ENCODE results near the gene CPN2. TPM values are rescaled to one million over a fixed set of nuclear protein-coding genes. Genes with fewer than 3 reads are reported as not detected.

The CPN2 gene
- total and polyA plus RNA-seq, 3 experiments from 2014 or later, result not detected

DNA sequence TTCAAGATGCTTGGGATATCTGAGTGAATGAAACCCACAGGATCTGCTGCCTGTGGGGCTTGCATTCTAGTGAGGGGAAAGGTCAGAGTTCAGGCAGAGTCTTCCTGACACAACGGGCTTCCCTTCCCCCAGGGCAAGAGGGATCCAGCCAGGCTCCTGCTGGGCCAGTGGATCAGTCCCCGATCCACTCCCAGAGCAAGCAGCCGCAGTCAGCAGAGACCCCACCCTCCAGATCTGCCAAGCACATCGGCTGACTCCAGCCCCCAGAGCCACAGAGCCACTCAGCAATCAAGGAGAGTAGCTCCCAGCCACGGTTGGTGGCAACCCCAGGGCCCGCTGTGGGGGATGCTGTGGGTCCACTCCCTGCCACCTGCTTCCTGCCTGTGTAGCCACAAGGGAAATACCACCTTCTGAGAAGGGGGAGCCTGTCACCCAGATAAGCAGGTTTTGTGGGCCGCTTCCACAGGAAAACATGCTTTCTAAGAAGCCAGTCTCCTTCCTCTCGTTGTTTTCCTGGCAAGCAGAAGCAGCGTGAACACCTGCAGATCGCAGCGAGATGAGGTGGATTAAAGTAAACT is 44.9 kb downstream of the CPN2 start:
- peak overlapping the region; percentile 14 to 83 (median 68) for H3K4me3 Mint-ChIP-seq
- no peaks in the 10 kb centered on the region for H3K9me3 ChIP-seq (ENCODE audit: low read length)
- H3K4me3 ChIP-seq (ENCODE audit: low read length), result no peak overlapping the region
- peaks cover 38% of the 10 kb centered on the region for H3K4me1 ChIP-seq (ENCODE audit: insufficient read depth, low read length)
- H3K36me3 Mint-ChIP-seq, result no peaks in the 10 kb centered on the region
- peak in 4 of 5 donors; percentile 24 to 69 (median 54) for DNase-seq
- no peaks in the 10 kb centered on the region for H3K27me3 ChIP-seq (ENCODE audit: insufficient read depth, low read length, poor library complexity, severe bottlenecking)
- CTCF ChIA-PET, result interaction anchor here (1.9 to 2.6 kb wide), 2 partner anchors 10 kb away, joined by 9 to 13 read pairs; no protein-coding TSS in a partner anchor
- H3K4me1 Mint-ChIP-seq, result peaks cover 28 to 37% (median 30%) of the 10 kb centered on the region in 3 donors
- POLR2A ChIA-PET, result no interaction called here
- peak overlapping the region in 1 of 8 donors; percentile 73 for H3K27ac Mint-ChIP-seq
- peaks cover 0 to 5% (median 0%) of the 10 kb centered on the region in 5 donors for H3K9me3 Mint-ChIP-seq
- no peaks in the 10 kb centered on the region for H3K36me3 ChIP-seq (ENCODE audit: insufficient read depth, low read length)
- H3K27me3 Mint-ChIP-seq, result peaks cover 14 to 26% of the 10 kb centered on the region in 2 donors
- no peak overlapping the region for H3K27ac ChIP-seq (ENCODE audit: low read depth, low read length)

DNA sequence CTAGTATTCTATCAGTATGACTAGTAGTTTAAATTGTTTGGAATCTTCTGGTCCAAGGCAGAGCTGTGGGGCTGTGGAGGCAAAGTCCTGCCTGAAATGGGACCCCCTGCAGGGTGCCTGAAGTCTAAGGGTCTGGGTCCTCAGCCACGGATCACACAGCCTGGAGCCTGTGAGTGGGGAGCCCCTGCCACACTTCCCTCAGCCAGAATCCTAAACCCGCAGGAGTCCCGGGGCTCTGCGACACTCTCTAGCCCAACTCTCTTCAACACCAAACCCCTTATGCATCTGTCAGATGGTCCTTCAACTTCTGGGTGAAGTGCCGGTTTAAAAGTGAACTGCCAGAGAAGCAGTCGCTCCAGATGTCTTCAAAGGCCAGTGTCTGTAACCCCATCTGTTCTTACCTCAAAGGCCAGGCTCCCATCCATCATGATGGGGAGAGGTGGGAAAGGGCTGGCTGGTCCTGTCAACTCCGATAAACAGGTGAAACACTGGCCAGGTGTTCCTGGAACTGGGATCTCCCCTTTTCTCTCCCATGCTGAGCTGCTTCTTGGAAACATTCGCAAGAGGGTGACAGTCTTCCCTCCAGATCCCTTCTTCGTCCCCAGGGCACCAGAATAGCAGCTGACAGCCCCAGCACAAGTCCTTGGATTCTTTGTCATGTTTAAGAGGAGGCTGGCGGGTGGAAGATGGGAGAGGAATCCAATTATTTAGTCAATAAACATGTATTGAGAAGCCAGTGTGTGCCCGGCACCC is 45.6 kb downstream of the CPN2 start:
- H3K27ac Mint-ChIP-seq, result peak overlapping the region in 1 of 8 donors; percentile 73
- POLR2A ChIA-PET, result no interaction called here

DNA sequence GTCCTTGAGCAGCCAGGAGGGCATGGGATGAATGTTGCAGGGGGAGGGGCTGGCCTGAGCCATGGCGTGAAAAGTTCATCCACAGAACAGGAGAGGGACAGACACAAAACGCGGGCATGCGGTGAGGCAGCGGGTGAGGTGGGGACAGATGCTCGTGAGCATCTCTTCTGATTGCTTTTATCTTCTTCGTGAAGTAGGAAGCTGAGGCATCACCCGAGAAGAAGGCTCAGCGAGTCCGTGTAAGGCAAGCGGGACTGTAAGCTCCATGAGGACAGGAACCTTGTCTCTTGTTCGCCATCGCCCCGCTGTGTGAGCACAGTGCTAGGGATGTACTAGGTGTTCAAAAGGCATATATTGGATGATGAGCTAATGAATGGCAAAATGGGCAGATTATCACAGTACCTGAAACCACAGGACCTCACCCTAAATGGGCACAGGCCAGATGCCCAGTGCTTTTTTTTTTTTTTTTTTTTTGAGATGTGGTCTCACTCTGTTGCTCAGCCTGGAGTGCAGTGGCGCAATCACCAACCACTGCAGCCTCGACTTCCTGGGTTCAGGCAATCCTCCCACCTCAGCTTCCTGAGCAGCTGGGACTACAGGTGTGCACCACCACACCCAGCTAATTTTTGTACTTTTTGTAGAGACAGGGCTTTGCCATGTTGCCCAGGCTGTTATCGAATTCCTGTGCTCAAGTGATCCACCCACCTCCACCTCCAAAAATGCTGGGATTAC is 46.8 kb downstream of the CPN2 start:
- Mint-ChIP-seq H3K27me3 (peaks cover 14 to 15% of the 10 kb centered on the region in 2 donors), H3K36me3 (no peaks in the 10 kb centered on the region), H3K27ac (no peak overlapping the region), H3K4me3 (no peak overlapping the region), H3K4me1 (peaks cover 32 to 42% (median 33%) of the 10 kb centered on the region in 3 donors), H3K9me3 (peaks cover 0 to 5% (median 0%) of the 10 kb centered on the region in 5 donors)
- DNase-seq, result no peak
- Histone ChIP-seq H3K9me3 (ENCODE audit: low read length) (no peaks in the 10 kb centered on the region), H3K36me3 (ENCODE audit: insufficient read depth, low read length) (no peaks in the 10 kb centered on the region), H3K4me1 (ENCODE audit: insufficient read depth, low read length) (peaks cover 42% of the 10 kb centered on the region), H3K27ac (ENCODE audit: low read depth, low read length) (no peak overlapping the region), H3K4me3 (ENCODE audit: low read length) (no peak overlapping the region), H3K27me3 (ENCODE audit: insufficient read depth, low read length, poor library complexity, severe bottlenecking) (no peaks in the 10 kb centered on the region)
- CTCF ChIA-PET, result interaction anchor here (1.1 to 2.6 kb wide), 3 partner anchors 9 to 24 kb away, joined by 3 to 13 read pairs (median 3); no protein-coding TSS in a partner anchor
- POLR2A ChIA-PET, result interaction anchor here (0.7 kb wide), 1 partner anchor 25 kb away, joined by 3 read pairs; no protein-coding TSS in a partner anchor

More for the DNA sequence above, 45.6 kb downstream of the CPN2 start:
- H3K36me3 ChIP-seq (ENCODE audit: insufficient read depth, low read length), result no peaks in the 10 kb centered on the region
- CTCF ChIA-PET, result interaction anchor here (1.3 to 2.6 kb wide), 2 partner anchors 8 to 10 kb away, joined by 3 to 13 read pairs; no protein-coding TSS in a partner anchor
- H3K9me3 ChIP-seq (ENCODE audit: low read length), result no peaks in the 10 kb centered on the region
- no peaks in the 10 kb centered on the region for H3K27me3 ChIP-seq (ENCODE audit: insufficient read depth, low read length, poor library complexity, severe bottlenecking)
- no peak overlapping the region for H3K4me3 ChIP-seq (ENCODE audit: low read length)
- H3K4me1 ChIP-seq (ENCODE audit: insufficient read depth, low read length), result peaks cover 38% of the 10 kb centered on the region
- H3K27ac ChIP-seq (ENCODE audit: low read depth, low read length), result no peak overlapping the region
- no peak for DNase-seq
- Mint-ChIP-seq H3K4me3 (peak overlapping the region in 4 of 7 donors; percentile 2 to 75 (median 5)), H3K27me3 (peaks cover 14 to 22% of the 10 kb centered on the region in 2 donors), H3K9me3 (peaks cover 0 to 5% (median 0%) of the 10 kb centered on the region in 5 donors), H3K4me1 (peaks cover 28 to 37% (median 30%) of the 10 kb centered on the region in 3 donors), H3K36me3 (no peaks in the 10 kb centered on the region)

DNA sequence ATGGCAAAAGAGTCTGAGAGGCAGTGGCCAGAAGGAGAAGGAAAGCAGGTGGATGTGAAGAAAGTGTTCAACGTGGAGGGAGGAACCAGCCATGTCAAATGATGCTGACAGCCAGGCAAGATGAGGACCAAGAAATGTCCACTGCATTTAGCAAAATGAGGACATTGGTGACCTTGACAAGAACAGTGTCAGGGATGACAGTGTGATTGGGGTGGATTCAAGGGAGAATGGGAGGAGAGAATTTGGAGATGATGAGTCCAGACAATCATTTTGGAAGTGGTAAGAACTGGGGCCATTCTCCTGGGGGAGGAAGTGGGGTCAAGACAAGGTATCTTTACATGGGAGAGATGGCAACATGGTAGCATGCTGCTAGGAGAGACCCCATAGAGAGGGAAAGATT is 47.4 kb downstream of the CPN2 start:
- Mint-ChIP-seq H3K27ac (no peak overlapping the region), H3K9me3 (peaks cover 0 to 5% (median 0%) of the 10 kb centered on the region in 5 donors), H3K4me3 (no peak overlapping the region), H3K27me3 (peaks cover 11 to 15% of the 10 kb centered on the region in 2 donors), H3K36me3 (no peaks in the 10 kb centered on the region), H3K4me1 (peaks cover 32 to 37% (median 33%) of the 10 kb centered on the region in 3 donors)
- no peak overlapping the region for H3K27ac ChIP-seq (ENCODE audit: low read depth, low read length)
- H3K9me3 ChIP-seq (ENCODE audit: low read length), result no peaks in the 10 kb centered on the region
- no peak for DNase-seq
- CTCF ChIA-PET, result interaction anchor here (1.1 to 2.6 kb wide), 3 partner anchors 12 to 25 kb away, joined by 3 to 13 read pairs (median 8); no protein-coding TSS in a partner anchor
- no peaks in the 10 kb centered on the region for H3K36me3 ChIP-seq (ENCODE audit: insufficient read depth, low read length)
- no peak overlapping the region for H3K4me3 ChIP-seq (ENCODE audit: low read length)
- peaks cover 42% of the 10 kb centered on the region for H3K4me1 ChIP-seq (ENCODE audit: insufficient read depth, low read length)
- H3K27me3 ChIP-seq (ENCODE audit: insufficient read depth, low read length, poor library complexity, severe bottlenecking), result no peaks in the 10 kb centered on the region
- POLR2A ChIA-PET, result no interaction called here

DNA sequence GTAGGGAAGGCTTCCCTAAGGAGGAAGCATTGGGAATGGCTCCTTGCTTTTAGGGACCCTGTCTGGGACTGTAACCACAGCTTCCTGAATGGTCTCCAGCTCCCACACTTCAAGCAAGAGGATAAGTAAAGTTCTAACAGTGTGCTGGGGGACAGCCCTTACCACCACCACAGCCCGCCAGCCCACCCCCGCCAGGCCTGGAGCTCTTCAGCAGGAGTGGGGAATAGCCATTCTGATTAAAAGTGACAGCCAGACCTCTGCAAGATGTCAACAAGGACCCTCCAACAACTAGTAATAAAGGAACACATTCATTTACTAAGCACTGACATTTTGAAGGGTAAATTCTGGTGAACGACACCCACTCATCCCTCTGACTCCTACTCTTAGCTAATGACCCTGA is 49.4 kb downstream of the CPN2 start:
- peaks cover 27% of the 10 kb centered on the region for H3K4me1 ChIP-seq (ENCODE audit: insufficient read depth, low read length)
- no peak overlapping the region for H3K4me3 Mint-ChIP-seq
- ChIA-PET POLR2A (no interaction called here), CTCF (interaction anchor here (2.3 kb wide), 1 partner anchor 14 kb away, joined by 8 read pairs; no protein-coding TSS in a partner anchor)
- H3K36me3 ChIP-seq (ENCODE audit: insufficient read depth, low read length), result no peaks in the 10 kb centered on the region
- H3K27me3 Mint-ChIP-seq, result peaks cover 8 to 13% of the 10 kb centered on the region in 2 donors
- H3K4me1 Mint-ChIP-seq, result peaks cover 22 to 25% (median 23%) of the 10 kb centered on the region in 3 donors
- H3K27ac ChIP-seq (ENCODE audit: low read depth, low read length), result no peak overlapping the region
- H3K9me3 Mint-ChIP-seq, result peaks cover 0 to 5% (median 0%) of the 10 kb centered on the region in 5 donors
- no peaks in the 10 kb centered on the region for H3K9me3 ChIP-seq (ENCODE audit: low read length)
- no peak for DNase-seq
- H3K27me3 ChIP-seq (ENCODE audit: insufficient read depth, low read length, poor library complexity, severe bottlenecking), result no peaks in the 10 kb centered on the region
- H3K27ac Mint-ChIP-seq, result no peak overlapping the region
- no peaks in the 10 kb centered on the region for H3K36me3 Mint-ChIP-seq
- H3K4me3 ChIP-seq (ENCODE audit: low read length), result no peak overlapping the region

DNA sequence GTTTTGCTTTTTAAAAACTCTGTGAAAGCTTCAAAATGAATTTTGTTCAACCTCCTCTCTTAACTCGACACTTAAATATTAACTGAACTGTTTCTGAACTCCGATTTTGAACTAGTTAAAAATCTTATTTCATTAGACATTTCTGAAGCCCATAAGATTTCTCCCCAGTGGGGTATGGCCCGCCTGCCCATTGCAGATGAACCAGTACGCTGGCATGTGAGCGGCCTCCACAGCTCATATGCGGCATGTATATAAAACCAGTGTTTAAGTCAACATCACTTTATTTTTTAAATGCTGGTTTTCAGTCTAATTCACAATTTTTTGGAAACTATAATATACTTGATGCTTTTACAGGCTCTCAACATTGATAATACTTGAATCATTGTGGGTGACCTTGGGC is 50.2 kb downstream of the CPN2 start:
- Mint-ChIP-seq H3K27ac (no peak overlapping the region), H3K9me3 (peaks cover 0 to 5% (median 0%) of the 10 kb centered on the region in 5 donors), H3K27me3 (peaks cover 6 to 13% of the 10 kb centered on the region in 2 donors), H3K4me1 (peaks cover 14 to 17% (median 15%) of the 10 kb centered on the region in 3 donors), H3K36me3 (no peaks in the 10 kb centered on the region), H3K4me3 (no peak overlapping the region)
- POLR2A ChIA-PET, result no interaction called here
- H3K36me3 ChIP-seq (ENCODE audit: insufficient read depth, low read length), result no peaks in the 10 kb centered on the region
- CTCF ChIA-PET, result no interaction called here
- no peak overlapping the region for H3K4me3 ChIP-seq (ENCODE audit: low read length)
- no peaks in the 10 kb centered on the region for H3K9me3 ChIP-seq (ENCODE audit: low read length)
- H3K27ac ChIP-seq (ENCODE audit: low read depth, low read length), result no peak overlapping the region
- H3K27me3 ChIP-seq (ENCODE audit: insufficient read depth, low read length, poor library complexity, severe bottlenecking), result no peaks in the 10 kb centered on the region
- DNase-seq, result no peak
- H3K4me1 ChIP-seq (ENCODE audit: insufficient read depth, low read length), result peaks cover 19% of the 10 kb centered on the region

DNA sequence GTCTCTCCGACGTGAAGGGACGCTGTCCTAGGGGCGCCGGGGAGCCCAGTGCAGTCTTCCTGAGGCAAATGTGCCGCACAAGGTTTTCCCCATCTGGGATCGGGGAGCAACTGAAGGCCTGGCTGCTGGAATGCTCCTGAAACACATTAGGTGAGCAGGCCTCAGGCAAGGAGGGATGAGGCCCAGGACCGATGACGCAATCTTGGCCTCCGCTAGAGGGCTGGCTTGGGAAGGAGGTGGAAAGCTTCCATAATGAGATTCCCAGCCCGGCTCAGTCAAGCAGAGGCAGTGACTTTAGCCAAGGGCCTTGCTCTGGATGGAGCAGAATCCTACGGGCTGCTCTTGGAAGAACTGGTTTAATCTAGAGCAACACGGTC is 50.8 kb downstream of the CPN2 start:
- CTCF ChIA-PET, result no interaction called here
- Histone ChIP-seq H3K27me3 (ENCODE audit: insufficient read depth, low read length, poor library complexity, severe bottlenecking) (no peaks in the 10 kb centered on the region), H3K36me3 (ENCODE audit: insufficient read depth, low read length) (no peaks in the 10 kb centered on the region), H3K27ac (ENCODE audit: low read depth, low read length) (no peak overlapping the region), H3K4me3 (ENCODE audit: low read length) (no peak overlapping the region), H3K4me1 (ENCODE audit: insufficient read depth, low read length) (peaks cover 14% of the 10 kb centered on the region), H3K9me3 (ENCODE audit: low read length) (no peaks in the 10 kb centered on the region)
- H3K27ac Mint-ChIP-seq, result no peak overlapping the region
- H3K27me3 Mint-ChIP-seq, result peaks cover 7 to 14% of the 10 kb centered on the region in 2 donors
- H3K36me3 Mint-ChIP-seq, result no peaks in the 10 kb centered on the region
- no peak for DNase-seq
- peaks cover 9 to 12% (median 10%) of the 10 kb centered on the region in 3 donors for H3K4me1 Mint-ChIP-seq
- H3K9me3 Mint-ChIP-seq, result peaks cover 0 to 5% (median 0%) of the 10 kb centered on the region in 5 donors
- no peak overlapping the region for H3K4me3 Mint-ChIP-seq
- POLR2A ChIA-PET, result no interaction called here
